CD4-positive, alpha-beta T cell treated with Interleukin-21 for 1 hour (primary cell): Measurements from ENCODE around the gene AGAP5.

Source experiments
- DNase-seq: peaks from one replicate; pipeline ENCODE4 v3.0.0-alpha.2; 2020

AGAP5 gene

DNA sequence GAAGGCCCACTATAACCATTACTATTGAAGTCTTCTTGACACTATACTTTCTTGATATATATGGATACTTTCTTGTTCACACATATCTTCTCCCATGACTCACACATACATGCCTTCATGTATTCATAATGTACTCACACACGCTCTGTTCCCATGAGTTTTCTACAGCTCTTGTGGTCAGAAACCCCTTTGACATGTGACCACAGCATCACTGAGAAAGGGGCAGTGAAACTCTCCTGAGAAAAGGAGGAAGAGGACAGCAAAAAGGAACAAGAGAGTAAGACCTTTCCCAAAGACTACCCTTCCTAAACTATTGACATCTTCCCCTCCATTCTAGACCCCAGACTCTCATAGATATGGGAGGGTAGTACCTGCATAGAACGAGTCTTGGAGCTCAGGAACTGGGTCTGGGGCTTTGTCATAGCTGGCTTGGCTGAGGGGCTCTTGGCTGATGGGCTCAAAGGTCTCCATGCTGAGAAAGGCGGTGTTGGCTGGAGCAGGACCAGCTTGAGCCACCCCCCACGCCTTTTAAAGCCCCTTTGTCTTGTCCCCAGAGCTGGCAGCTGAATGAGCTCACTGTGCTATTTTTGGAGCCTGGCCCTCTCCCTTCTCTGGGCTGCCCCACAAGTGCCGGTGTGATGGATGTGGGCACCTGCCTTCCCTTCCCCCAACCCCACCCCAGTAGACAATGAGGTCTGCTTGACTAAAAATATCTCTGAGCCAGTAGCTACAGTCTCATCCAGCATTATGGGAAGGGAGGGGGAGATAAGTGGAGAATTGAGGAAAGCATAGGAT is 47.2 kb downstream of the AGAP5 start:
- no peak for DNase-seq

DNA sequence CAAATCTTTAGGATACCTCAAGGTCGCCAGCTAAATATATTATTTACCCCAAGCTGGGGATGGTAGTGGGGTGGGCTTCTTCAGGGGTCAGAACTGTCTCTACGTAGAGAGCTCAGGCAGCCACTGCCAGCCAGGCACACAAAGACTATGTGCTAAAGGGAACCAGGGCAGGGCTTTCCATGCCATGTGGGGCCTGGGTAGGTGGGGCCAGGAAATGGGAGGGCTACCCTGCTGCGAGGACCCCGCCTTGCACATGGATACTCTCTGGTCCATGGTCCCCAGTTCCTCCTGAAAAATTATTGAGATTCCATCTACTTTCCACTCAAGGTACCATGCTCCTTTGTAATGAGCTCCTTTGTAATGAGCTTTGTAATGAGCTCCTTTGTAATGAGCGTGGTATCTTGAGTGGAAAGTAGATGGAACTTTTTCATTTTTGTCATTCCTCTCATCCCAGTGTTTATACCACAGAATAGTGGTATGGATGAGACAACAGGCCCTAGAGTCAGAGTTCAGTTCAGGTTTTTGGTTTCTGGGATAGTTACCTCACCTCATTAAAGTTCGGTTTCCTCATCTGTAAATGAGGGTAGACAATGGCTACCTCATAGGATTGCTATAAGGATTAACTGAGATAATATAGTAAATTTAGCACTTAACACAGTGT is 47.9 kb downstream of the AGAP5 start:
- no peak for DNase-seq

- no peak for DNase-seq
These were observed 48.7 kb downstream of the AGAP5 start for GRCh38 chr10:73648975-73649829.

DNA sequence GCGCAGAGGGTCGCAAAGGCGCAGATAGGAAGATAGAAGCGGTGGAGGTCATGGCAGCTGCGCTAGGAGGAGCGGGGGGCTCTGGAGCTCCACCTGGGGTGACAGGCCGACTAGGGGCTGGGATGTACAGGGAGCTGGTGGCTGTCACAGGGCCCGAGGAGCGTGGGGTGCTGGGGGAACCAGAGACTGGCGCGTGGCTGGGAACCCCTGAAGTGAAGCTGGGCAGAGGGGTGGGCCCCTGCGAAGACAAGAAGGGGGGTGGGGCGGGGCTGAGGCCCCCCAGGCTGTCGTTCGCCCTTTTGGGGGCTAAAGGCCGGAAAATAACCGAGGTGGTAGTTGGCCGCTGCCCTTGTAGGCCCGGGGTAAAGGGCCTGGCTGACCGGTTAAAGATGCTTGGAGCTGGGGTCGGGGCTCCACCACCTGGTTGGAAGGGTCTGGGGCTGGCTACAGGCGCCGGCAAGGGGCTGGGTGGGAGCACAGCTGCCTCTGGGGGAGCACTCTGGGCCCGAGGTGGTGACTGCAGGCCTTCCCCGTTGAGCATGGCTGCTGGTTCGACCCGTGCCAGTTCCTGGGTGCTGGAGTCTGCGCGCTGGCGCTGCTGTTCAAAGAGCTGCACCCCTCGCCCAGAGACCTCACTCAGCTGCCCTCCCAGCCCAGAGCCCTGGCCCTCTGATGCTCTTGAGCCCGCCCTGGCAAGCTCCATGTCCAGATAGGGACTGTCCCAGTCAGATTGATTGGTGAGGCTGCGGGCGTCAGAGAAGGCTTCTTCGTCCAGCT is 49.8 kb downstream of the AGAP5 start:
- DNase-seq = no peak

GRCh38 chr10:73647211-73647874 is 50.6 kb downstream of the AGAP5 start:
- DNase-seq = no peak

- no peak for DNase-seq
These were observed 51.3 kb downstream of the AGAP5 start for GRCh38 chr10:73646598-73647041.

DNA sequence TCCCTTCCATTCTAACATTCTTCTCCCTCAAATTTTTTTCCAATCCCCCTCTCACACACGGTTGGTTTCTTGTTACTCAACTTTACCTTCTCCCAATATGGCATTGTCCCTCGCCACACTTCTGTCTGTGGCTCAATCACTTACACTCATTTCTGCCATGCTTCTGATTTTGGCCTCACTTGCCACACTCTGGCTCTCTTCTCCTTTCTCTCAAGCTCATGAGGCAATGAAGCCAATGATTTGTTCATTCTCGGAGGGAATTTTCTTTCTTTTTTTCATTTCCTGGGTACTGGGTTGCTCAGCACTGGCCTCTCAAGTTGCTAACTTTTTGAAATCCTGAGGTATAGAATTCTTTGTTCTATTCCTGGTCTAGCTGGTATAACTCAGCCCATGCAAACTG is 52.7 kb downstream of the AGAP5 start:
- no peak for DNase-seq

DNA sequence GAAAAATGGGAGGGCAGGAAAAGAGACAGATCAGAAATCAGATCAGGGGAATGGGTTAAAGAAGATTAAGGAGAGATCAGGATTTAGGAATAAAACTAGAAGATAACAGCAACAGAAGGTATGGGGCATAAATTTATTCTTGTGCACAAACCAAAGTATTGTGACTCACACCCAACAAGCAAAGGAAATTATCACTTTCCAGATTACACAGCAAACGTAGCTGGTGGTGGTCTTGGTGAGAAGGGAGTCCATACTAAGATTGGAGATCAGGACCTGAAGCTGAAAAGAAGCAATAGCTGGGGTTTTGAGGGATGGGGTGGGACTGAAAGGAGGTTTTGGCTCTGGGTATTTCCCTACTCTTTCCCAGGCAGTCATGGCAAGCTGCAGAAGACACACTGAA is 53.1 kb downstream of the AGAP5 start:
- no peak for DNase-seq

- peak; percentile 69 for DNase-seq
These were observed 53.7 kb downstream of the AGAP5 start for GRCh38 chr10:73644015-73644743.

DNA sequence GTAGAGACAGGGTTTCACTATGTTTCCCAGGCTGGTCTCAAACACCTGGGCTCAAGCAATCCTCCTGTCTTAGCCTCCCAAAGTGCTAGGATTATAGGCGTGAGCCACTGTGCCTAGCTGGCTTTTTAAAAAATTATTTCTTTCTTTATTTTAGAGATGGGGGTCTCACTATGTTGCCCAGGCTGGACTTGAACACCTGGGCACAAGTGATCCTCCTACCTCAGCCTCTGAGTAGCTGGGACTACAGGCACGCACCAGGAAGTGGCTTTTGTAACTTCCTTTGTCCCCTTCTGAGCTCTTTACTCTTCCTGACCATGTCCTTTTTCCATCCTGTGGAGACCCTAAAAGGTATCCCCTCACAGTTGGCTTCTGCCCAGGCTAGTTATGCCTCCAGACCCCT is 54.5 kb downstream of the AGAP5 start:
- no peak for DNase-seq

- no peak for DNase-seq
These were observed 56.4 kb downstream of the AGAP5 start, which contains the start of gene MYOZ1 for GRCh38 chr10:73641328-73642060. TSS of gene MYOZ1 (minus strand) at chr10:73641474. CDS start at chr10:73640017, 1,457 bp downstream.

DNA sequence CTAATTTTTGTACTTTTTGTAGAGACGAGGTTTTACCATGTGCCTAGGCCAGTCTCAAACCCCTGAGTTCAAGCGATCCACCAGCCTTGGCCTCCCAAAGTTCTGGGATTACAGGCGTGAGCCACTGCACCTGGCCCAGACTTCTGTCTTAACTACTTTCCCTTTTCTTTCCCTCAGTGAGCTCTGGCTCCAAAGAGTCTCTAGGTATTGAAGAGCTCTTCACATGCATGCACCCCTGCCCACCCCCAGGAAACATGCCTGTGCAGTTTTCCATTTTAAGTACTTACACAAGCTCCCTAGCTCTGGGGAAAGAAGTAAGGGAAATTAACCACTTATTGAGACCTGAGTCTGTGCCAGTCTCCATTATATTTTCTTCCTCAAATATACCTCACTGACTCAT is 58.6 kb downstream of the AGAP5 start:
- no peak for DNase-seq

GRCh38 chr10:73635781-73636180 is 62.1 kb downstream of the AGAP5 start:
- no peak for DNase-seq

DNA sequence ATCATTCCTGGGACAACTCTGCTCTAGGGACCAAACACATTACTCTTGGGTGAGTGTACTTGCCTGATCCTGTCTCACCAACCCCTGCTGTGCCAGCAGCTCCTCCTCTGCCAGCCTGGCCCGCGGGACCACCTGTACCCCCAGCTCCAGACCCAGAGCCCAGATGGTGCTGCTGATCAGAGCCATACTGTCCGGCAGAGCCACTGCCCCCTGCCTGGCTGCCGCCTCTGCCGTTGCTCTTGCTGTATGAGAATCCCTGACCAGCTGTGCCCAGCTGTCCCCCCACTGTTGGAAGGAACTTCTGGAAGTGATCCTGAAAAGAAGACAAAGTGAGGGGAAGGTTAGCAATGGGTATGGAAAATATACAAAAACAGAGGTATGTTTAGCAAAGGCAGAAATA is 63.5 kb downstream of the AGAP5 start:
- DNase-seq = no peak

- DNase-seq = no peak
These were observed 68.7 kb downstream of the AGAP5 start for GRCh38 chr10:73629165-73629564.

DNA sequence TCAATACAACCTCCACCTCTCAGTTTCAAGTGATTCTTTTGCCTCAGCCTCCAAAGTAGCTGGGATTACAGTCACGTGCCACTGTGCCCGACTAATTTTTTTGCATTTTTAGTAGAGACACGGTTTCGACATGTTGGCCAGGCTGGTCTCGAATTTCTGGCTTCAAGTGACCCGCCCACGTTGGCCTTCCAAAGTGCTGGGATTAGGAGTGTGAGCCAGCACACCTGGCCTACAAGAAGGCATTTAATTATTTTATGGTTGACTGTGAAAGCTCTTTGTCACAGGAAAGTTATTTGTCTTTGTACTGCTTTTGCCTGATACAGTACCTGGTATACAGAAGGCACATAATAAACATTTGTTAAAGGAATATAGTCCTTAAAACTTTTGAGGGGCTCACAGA is 69.5 kb downstream of the AGAP5 start:
- no peak for DNase-seq

DNA sequence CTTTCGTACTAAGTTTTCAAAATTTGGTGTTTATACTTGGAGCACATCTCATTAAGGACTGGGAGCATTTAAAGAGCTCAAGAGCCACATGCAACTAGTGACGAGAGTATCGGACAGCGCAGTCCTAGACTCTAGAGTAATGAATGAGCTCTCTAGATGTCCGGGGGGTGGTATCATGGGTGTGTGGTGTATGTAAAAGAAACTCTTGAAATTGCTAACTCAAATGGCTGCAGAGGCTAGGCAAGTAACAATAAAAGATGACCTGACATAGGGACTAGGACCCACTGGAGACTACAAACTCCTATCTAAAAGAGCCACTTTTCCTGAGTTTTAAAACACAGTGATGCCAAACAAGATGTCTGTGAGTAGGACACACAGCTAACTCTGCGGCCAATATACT is 70.6 kb downstream of the AGAP5 start:
- no peak for DNase-seq

DNA sequence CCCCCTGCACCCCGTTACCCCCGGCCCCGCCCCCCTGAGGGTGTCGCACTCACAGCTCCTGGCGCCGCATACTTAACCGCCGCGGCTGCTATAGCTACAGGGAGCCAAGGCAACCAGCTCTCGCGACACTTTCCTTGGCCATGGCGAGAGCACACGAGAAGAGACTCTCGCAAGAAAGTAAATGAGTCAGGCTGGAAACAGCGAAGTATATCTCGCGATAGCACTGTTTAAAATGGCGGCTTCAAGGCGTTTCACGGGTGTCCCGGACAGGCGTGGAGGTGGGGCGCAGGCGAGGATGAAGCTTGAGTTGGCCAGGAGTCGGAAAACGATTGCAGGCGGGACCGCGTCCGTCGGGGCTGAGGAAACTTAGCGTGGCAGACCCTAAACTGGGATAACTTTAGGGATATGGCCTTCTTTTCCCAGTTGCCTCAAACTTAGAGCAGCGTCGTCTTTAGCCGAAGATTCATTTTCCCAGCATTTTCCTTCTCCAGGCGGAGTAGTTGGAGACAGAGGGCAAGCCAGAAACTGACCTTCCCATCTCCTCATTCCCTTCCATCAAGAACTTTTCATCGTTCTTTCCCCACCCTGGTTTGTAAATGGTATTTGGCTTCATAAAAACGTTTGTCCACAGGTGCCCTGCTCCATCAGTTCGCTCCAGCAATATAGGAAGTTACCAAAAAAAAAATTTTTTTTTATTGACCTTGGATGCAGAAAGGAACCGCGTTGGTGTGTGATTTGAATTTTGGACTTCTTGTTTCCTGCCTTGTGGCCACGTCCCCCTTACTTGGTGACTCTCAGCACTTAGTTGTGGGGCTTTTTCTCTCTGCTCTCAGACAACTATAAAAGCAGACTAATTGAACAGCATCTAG is 71.8 kb downstream of the AGAP5 start:
- DNase-seq = peak; percentile 97
